Activated CD4-positive, alpha-beta T cell treated with anti-CD3 and anti-CD28 coated beads, Interleukin-2, Interleukin-4, amounts not matched to agents 100 ng/mL and 50 ng/mL, durations not matched to agents 16 hours and 8 hours (primary cell): ENCODE results near the gene PRKRIP1.
"Not testable (repeated sequence)": the region's sequence is repeated elsewhere in the genome, so short reads cannot be mapped to it uniquely, and the experiment has no call there.

Experiments
- DNase-seq: peaks from one replicate; pipeline ENCODE4 v3.0.0-alpha.2; 2020; ENCODE audit warnings: low spot score

The PRKRIP1 gene

DNA sequence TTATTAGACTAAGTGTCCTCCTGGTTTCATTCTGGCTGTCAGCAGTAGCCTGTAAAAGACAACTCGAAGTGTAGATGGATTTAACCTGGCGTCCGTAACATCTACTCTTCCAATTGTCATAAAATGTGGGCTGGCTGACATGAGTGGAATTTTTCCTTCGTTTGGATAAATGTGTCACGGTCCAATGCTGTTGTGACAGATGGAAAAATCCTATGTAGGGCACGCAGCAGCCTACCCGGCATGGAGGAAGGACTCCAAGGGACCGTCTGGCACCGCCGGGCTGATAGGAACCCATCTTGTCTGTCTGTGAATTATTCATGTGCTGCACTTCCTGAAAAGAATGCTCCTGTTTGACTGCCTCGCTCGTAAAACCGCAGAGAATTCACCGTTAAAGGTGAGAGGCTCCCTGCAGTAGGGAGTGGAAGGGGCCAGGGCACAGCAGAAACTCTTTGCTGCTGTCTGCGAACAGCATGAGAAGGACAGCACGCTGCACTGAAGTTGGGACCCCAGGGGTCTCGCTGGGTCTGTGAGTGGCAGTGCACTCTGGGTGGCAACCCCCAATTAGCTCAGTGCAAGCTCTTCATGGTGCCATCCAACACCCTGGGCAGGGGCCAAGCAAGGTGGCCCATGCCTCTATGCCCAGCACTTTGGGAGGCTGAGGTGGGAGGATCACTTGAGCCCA lies 35.6 kb downstream of the PRKRIP1 start:
- DNase-seq = peak; percentile 65

DNA sequence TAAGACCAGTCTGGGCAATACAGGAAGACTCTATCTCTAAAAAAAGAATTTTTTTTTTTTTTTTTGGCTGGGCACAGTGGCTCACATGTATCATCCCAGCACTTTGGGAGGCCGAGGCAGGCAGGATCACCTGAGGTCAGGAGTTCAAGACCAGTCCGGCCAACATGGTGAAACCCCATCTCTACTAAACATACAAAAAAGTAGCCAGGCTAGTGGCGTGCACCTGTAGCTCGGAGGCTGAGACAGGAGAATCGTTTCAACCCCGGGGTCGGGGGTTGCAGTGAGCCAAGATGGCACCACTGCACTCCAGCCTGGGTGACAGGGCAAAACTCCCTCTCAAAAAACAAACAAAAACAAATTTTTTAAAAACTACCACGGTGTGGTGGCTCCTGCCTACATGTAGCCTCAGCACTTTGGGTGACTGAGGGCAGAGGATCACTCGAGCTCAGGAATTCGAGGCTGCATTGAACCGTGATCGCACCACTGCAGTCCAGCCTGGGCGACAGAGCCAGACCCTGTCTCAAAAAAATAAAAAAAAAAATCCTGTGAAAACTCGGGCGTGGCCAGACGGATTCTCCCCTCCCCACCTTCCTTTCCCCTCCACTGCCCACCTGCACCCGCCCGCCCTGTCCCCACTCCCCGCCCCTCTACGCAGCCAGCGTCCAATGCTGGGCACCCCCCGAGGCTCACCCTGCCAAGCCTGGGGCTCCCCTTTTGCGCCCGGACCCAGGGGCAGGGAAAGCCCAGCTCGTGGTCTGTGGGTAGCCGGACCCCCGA lies 36.5 kb downstream of the PRKRIP1 start:
- DNase-seq = no peak

DNA sequence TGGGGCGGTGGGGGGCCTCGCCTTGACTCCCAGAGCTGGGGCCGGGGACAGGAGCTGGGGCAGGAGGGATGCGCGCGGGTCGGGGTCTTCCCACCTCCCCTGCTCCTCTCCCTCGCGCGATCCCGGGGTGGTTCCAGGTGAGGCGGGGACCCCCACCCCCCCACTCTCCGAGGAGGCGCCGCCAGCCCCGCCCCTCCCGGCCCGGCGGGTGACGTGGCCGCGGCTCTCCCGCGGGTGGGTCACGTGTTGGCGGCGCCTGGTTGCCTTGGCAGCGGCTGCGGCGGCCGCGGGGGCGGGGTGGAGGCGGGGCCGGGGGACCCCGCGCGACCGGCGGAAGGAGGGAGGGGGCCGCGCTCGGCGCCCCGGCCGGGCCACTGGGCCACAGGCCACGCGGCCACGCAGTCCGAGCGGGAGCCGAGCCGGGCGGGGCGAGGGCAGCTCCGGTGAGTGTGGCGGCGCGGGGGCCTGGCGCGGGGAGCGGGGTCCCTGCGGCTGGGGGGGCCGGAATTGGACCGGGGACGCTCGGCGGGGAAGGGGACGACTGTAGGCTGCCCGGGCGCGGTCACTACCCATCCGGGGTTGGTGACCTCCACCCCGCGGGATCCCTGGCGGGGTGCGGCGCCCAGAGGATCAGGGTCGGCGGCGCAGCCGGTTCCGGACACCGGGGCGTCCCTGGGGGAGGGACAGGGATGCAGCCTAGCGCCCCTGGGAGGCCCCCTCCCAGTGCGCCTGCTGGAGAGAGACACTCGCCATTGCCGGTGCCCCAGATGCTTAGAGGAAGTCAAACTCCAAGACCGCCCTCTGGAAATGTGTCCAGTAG lies 37.3 kb downstream of the PRKRIP1 start, which contains the start of gene ORAI2:
ORAI2 (plus strand) TSS at position 357 of the 820 bp plus-strand sequence. CDS start 5,382 bp downstream, outside the sequence.
- DNase-seq = peak; percentile 89

DNA sequence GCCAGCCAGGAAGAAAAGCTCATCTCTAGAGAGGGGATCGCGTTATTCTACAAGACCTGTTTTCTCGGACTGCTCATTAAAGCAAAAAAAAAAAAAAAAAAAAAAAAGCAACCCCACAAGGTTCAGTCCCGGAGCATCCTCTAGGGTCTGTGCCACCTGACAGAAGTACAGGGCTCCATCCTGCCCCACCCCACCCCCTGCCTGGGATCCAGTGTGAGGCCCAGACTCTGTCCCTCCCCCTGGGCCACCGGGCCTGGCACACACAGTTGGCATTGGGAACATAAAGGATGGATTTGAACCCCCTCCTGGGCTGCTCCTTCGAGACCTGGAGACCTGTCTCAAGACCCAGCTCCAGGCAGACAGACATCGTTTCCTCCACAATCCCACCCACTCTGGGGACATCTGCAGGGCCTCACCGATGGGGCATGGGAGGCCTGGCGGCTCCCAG lies 37.9 kb downstream of the PRKRIP1 start:
- no peak for DNase-seq

DNA sequence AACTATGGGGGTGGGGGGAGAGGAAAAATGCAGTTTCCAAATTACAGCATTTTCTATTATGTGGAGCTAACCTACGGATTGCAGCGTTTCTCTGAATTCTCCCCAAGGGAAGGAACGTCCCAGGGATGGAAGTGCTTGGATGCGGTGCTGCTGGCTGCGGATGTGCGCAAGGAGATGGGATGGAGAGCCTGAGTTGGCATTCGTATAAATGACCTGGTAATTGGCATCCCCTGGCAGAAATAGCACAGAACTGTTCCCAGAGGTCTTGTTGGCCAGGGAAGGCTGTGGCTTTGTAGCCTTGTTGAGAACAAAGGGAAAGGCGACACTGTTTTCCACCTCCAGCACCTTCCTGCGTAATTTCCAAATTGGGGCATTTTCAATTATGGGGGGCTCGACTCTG lies 40.0 kb downstream of the PRKRIP1 start:
- DNase-seq = no peak

DNA sequence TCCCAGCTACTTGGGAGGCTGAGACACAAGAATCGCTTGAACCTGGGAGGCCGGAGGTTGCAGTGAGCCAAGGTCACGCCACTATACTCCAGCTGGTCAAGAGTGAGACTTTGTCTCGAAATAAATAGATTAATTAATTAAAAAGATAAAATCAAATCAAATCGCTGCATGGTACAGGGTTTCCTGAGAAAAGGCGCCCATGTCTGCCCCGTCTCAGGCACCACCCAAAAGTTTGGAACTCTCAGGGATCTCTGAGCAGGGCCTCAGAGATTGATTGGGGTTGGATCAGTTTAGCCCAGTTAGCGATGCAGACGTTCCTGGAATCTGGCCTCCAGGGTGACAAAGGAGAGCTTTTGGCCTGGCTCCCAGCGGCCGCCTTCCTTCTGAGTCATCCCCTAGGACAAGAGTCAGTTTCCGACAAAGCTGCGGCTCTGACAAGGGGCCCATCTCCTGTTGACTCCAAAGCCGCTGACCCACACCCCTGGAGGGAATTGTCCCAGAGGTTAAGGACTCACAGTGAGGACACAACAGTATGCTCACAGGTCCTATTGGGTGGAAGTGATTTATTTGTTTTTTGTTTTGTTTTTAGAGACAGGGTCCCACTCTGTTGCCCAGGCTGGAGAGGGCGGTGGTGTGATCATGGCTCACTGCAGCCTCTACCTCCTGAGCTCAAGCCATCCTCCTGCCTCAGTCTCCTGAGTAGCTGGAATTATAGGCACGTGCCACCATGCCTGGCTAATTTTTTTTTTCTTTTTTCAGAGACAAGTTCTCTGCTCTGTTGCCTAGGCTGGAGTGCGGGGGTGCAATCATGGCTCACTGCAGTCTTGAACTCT lies 44.0 kb downstream of the PRKRIP1 start:
- DNase-seq = no peak

DNA sequence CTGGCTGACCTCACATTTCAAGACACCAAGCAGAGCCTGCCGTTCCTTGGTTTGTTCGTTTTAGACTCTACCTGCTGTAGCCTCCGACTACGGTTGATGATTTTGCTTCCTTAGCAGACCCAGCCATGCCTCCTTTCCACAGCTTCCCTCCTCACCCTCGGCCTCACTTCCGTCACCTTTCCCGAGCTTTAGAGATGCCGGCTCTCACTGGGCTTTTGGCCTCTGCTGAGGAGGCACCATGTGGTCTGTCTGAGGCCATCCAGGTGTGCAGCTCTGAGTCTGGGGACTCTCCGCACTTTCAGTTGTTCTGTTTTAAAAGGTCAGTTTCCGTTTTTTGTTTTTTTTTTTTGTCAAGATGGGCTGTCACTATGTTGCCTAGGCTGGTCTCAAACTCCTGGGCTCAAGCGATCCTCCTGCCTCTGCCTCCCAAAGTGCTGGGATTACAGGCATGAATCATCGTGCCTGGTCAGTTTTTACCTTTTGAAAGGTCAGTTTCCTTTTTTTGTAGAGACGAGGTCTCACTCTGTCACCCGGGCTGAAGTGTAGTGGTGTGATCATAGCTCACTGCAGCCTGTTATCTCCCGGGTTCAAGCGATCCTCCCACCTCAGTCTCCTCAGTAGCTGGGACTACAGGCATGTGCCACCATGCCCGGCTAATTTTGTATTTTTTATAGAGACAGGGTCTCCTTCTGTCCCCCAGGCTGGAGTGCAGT lies 49.0 kb downstream of the PRKRIP1 start:
- DNase-seq = no peak

DNA sequence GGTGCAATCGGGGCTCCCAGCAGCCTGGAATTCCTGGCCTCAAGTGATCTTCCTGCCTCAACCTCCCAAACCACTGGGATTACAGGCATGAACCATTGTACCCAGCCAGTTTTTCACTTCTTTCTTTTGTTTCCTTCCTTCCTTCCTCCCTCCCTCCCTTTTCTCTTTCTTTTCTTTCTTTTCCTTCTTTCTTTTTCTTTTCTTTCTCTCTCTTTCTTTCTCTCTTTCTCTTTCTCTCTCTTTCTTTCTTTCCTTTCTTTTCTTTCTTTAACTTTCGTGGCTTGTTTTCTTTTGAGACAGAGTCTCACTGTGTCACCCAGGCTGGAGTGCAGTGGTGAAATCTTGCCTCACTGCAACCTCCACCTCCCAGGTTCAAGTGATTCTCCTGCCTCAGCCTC lies 49.5 kb downstream of the PRKRIP1 start:
- no peak for DNase-seq

DNA sequence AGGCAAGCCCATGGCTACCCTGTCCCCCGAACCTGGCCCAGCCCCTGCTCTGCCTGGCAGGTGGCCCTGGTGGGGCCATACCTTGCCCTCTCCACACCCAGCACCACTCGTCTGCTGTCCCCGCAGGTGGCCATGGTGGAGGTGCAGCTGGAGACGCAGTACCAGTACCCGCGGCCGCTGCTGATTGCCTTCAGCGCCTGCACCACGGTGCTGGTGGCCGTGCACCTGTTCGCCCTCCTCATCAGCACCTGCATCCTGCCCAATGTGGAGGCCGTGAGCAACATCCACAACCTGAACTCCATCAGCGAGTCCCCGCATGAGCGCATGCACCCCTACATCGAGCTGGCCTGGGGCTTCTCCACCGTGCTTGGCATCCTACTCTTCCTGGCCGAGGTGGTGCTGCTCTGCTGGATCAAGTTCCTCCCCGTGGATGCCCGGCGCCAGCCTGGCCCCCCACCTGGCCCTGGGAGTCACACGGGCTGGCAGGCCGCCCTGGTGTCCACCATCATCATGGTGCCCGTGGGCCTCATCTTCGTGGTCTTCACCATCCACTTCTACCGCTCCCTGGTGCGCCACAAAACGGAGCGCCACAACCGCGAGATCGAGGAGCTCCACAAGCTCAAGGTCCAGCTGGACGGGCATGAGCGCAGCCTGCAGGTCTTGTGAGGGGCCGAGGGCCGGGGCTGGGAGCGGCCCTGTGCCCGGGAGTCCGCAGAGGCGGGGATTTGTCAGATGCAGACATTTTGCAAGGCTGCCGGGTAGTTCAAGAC lies 50.4 kb downstream of the PRKRIP1 start:
- no peak for DNase-seq

DNA sequence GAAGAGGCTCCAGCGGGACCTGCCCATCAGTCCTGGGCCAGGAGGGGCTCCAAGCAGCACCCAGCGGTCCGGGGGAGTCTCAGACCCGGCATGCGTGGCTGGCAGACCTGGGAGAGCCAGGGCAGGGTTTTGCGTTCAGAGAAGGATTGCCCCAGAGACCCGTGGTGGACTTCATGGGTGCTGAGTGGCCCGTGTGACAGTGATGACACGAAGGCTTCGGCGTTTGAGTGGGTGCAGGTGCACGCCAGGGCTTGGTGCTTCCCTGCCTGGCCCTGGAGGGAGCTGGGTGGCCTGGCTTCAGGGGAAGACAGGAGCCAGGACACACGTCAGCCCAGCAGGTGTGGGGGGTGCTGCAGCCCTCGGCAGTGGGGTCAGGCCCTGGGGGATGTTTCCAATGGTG lies 51.1 kb downstream of the PRKRIP1 start:
- no peak for DNase-seq

DNA sequence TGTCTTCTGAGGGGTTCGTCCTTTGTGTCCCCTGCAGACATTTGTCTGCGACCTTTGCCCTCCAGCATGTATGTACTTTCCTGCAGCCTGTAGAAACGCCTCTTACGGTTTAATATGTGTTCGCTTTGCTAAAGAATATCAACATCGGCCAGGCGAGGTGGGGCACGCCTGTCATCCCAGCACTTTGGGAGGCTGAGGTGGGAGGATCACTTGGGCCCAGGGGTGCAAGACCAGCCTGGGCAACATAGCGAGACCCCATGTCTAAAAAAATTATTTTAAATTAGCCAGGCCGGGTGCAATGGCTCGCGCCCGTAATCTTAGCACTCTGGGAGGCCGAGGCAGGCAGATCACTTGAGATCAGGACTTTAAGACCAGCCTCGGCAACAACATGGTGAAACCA lies 53.0 kb downstream of the PRKRIP1 start:
- DNase-seq = no peak

DNA sequence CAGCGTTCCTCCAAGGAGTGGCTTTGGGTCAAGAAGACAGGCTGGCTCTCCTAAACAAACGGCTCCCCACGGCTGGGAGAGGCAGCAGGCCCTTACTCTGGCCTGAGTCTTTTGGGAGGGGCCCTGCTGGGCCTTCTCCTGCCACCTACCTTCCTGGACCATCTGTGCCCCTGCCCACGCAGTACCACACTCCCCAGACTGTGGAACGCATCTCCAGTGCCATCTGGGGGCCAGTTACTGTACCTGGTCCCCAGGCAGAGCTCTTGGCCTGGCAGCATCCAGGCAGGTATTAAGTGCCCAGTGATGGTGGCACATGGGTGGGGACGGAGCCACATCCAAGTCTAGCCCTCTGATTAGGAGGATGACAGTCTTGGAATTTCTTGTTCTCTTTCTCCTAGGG lies 54.1 kb downstream of the PRKRIP1 start:
- no peak for DNase-seq

DNA sequence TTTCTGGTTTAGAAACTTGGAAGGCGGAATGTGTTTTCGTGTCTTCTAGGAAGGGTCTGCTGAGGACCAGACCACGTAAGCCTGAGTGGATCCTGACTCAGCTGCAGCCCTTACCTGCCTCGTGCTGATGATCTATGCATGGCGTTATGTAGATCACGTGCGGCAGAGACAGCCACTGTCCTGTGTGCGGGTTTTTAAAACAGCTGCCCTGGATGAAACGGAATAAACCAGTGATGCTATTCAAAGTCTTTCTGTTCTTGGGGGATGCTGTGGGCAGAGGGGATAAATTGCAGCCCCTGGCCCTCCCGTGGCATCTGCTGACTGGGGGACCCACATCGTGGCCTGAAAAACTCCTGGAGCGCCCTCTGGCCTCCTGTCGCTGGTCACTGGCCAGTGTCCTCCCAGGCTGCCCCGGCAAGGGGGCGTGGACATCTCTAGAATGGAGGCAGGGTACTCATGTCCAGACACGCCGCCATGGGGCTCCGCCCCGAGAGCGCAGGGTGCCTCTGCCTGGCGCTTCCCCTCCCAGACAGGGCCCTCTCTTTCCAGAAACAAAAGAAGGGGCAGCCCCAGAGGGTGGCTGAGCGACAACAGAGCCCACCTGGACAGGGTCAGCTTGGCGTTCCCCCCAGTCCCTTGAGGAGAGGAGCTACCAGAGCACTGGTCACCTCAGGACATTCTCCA lies 55.4 kb downstream of the PRKRIP1 start:
- no peak for DNase-seq

DNA sequence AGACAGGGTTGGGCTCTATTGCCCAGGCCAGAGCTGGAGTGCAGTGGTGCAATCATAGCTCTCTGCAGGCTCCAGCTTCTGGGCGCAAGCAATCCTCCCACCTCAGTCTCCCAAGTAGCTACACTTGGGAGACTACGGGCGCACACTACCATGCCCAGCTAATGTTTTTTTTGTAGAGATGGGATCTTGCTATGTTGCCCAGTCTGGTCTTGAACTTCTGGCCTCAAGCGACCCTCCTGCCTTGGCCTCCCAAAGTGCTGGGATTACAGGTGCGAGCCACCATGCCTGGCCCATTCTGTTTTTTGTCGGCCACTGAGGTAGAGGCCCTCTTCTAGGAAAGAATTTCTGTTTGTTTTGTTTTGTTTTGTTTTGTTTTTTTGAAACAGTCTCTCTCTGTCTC lies 56.3 kb downstream of the PRKRIP1 start:
- DNase-seq = no peak

DNA sequence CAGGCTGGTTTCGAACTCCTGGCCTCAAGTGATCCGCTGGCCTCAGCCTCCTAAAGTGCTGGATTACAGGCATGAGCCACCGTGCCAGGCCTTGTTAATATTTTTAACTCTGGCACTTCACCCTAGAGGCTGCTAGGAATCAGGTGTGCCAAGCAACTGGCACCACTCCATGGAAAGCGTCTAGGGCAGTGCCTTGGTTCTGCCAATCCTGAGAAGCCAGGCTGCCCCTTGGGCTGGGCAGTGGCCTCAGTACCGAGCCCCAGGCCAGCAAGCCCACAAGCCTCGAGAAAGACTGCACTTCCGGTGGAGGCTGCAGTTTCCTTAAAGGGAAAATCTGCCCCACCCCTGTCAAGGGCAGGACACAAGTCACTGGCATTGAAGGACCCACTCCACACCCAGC lies 57.2 kb downstream of the PRKRIP1 start:
- DNase-seq = no peak

DNA sequence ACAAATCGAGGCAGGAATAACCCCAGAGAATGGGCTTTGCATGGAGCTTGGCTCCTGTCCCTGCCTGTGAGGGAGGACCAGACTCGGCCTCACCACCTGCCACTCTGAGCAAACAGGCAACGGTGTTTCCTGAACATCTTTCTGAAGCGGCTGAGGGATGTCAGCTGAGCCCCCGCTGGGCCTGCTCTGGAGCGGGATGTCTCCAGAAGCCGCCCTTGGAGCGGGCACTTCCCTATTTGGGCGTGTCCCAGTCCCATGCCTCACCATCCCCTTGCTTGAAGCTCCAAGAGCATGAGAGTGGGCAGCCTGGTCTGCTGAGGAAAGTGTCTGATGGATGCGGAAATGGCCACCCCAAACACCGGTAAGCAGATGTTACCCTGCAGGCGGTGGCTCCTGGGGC lies 58.3 kb downstream of the PRKRIP1 start:
- DNase-seq = no peak

DNA sequence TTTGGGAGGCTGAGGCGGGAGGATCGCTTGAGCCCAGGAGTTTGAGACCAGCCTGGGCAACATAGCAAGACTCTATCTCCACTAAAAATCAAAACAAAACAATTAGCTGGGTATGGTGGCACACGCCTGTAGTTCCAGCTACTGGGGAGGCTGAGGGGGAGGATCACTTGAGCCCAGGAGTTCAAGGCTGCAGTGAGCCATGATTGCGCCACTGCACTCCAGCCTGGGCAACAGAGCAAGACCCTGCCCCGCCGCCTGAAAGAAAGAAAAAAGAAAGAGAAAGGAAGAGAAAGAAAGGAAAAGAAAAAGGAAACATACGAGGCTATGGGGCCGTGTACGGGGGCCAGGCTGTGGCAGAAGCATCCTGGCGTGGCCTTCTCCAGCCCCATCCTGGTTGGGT lies 58.8 kb downstream of the PRKRIP1 start:
- DNase-seq = not testable (repeated sequence)

DNA sequence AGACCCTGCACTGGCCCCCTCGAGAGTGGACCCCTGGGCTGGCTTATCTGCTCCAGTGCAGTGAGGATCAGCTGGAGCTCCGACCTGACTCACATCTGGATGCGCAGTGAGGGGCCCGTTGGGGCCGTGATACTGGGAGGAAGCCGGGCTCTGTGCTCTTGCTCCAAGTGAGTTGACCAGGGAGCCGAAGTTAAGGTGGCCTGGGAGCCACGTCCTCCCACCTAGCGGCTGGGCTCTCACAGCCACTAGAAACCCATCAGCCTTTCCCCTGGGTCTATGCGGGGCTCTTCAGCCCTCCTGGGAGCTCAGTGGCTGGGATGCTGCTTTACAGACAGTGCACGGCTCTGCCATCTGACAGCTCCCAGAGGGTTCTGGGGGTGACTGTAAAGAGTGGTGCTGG lies 59.4 kb downstream of the PRKRIP1 start:
- no peak for DNase-seq

DNA sequence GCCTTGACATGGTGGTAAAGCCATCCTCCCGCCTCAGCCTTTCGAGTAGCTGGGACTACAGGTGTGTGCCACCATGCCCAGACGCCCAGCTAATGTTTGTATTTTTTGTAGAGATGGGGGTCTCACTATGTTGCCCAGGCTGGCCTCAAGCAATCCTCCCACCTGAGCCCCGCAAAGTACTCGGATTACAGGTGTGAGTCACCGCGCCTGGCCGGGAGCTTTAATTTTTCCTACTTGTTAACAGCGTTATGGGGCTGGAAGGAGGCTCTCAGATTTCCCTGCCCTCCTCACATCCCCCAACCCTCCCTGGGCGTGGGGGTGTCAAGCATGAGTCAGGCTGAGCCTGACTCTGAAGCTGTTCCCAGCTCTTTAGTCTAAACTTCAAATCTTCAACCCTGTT lies 60.2 kb downstream of the PRKRIP1 start:
- DNase-seq = no peak
